Hepatocyte (in vitro differentiated cells): ENCODE data around the gene CTBP2. TPM values are rescaled to one million over a fixed set of nuclear protein-coding genes. Genes with fewer than 3 reads are reported as not detected.

Experiments
- DNase-seq: peaks from one replicate; pipeline ENCODE4 v3.0.0-alpha.2; 2016; ENCODE audit warnings: low spot score
- H2AFZ ChIP-seq: fragments of 200-600 bp; sonication (generic); 2 replicates; pipeline ENCODE4 v1.6.0; 2016; ENCODE audit warnings: antibody characterized with exemption, mild to moderate bottlenecking
- H3K27ac ChIP-seq: fragments of 200-600 bp; sonication (generic); 2 replicates; pipeline ENCODE4 v1.5.1; 2016; ENCODE audit warnings: mild to moderate bottlenecking
- H3K27me3 ChIP-seq: fragments of 200-600 bp; sonication (generic); 2 replicates; pipeline ENCODE4 v1.6.1; 2016
- H3K36me3 ChIP-seq: fragments of 200-600 bp; sonication (generic); replicated peaks from 2 replicates; pipeline ENCODE4 v1.5.1; 2016; ENCODE audit warnings: low read depth; ENCODE audit not compliant: insufficient read depth
- H3K4me1 ChIP-seq: fragments of 200-600 bp; sonication (generic); 2 replicates; pipeline ENCODE4 v1.5.1; 2016; ENCODE audit warnings: mild to moderate bottlenecking, moderate library complexity; ENCODE audit not compliant: insufficient read depth
- H3K4me2 ChIP-seq: fragments of 200-600 bp; sonication (generic); 2 replicates; pipeline ENCODE4 v1.6.0; 2016
- H3K4me3 ChIP-seq: fragments of 200-600 bp; sonication (generic); 2 replicates; pipeline ENCODE4 v1.5.1; 2016; ENCODE audit warnings: mild to moderate bottlenecking
- H3K79me2 ChIP-seq: fragments of 200-600 bp; sonication (generic); 2 replicates; pipeline ENCODE4 v1.6.0; 2017; ENCODE audit warnings: mild to moderate bottlenecking
- H3K9me2 ChIP-seq: fragments of 200-600 bp; sonication (generic); replicated peaks from 2 replicates; pipeline ENCODE4 v1.6.0; 2017; ENCODE audit warnings: mild to moderate bottlenecking; ENCODE audit not compliant: insufficient read depth
- H3K9me3 ChIP-seq: fragments of 200-600 bp; sonication (generic); 2 replicates; pipeline ENCODE4 v1.5.1; 2016; ENCODE audit warnings: low read depth, mild to moderate bottlenecking
- H4K20me1 ChIP-seq: fragments of 200-600 bp; sonication (generic); 2 replicates; pipeline ENCODE4 v1.6.0; 2016; ENCODE audit warnings: mild to moderate bottlenecking; ENCODE audit not compliant: insufficient read depth, poor library complexity, severe bottlenecking
- EZH2 ChIP-seq: fragments of 200-600 bp; sonication (generic); IDR thresholded peaks from 2 replicates; pipeline ENCODE4 v1.6.1; 2016; ENCODE audit warnings: antibody characterized with exemption, mild to moderate bottlenecking, borderline replicate concordance
- EZH2phosphoT487 ChIP-seq: fragments of 200-600 bp; sonication (generic); IDR thresholded peaks from one replicate; pipeline ENCODE4 v1.6.1; 2018; ENCODE audit warnings: antibody characterized with exemption, mild to moderate bottlenecking, low read depth, moderate library complexity; ENCODE audit not compliant: unreplicated experiment, severe bottlenecking
- WGBS: methylation state at CpG from one replicate; pipeline ENCODE4 v1.1.6; 2016; ENCODE audit warnings: low lambda C conversion rate; ENCODE audit errors: missing lambda C conversion rate; 5-methylcytosine and 5-hydroxymethylcytosine counted together
- polyA plus RNA-seq: library from polyadenylated mRNA; unstranded; fragments of >200 nt; fragmentation: Nextera tagmentation; extraction: Ambion mirVana; gene quantifications from 2 replicates; pipeline ENCODE4 v1.2.1, GENCODE V29; 2016
- total RNA-seq: library from RNA; depleted of rRNA; stranded (reverse); fragments of >200 nt; gene quantifications from 2 replicates; pipeline ENCODE4 v1.2.3, GENCODE V29; 2014
- TF ChIP-seq, protein P1 (sequence below): fragments of 200-600 bp; sonication (generic); IDR thresholded peaks from 2 replicates; pipeline ENCODE4 v1.5.1; 2016; ENCODE audit warnings: antibody characterized with exemption, mild to moderate bottlenecking; ENCODE audit not compliant: poor library complexity

The CTBP2 gene
- total and polyA plus RNA-seq, 2 experiments from 2014 or later, result 61.3 to 81.0 TPM

- TF ChIP-seq, protein P1, sequence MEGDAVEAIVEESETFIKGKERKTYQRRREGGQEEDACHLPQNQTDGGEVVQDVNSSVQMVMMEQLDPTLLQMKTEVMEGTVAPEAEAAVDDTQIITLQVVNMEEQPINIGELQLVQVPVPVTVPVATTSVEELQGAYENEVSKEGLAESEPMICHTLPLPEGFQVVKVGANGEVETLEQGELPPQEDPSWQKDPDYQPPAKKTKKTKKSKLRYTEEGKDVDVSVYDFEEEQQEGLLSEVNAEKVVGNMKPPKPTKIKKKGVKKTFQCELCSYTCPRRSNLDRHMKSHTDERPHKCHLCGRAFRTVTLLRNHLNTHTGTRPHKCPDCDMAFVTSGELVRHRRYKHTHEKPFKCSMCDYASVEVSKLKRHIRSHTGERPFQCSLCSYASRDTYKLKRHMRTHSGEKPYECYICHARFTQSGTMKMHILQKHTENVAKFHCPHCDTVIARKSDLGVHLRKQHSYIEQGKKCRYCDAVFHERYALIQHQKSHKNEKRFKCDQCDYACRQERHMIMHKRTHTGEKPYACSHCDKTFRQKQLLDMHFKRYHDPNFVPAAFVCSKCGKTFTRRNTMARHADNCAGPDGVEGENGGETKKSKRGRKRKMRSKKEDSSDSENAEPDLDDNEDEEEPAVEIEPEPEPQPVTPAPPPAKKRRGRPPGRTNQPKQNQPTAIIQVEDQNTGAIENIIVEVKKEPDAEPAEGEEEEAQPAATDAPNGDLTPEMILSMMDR, result peak; percentile 10
- TF ChIP-seq EZH2phosphoT487, result no peak
- no peak overlapping the region for H3K4me2 ChIP-seq
- H3K36me3 ChIP-seq, result no peaks in the 10 kb centered on the region
- no peaks in the 10 kb centered on the region for H3K9me3 ChIP-seq
- no peaks in the 10 kb centered on the region for H3K27me3 ChIP-seq
- H3K27ac ChIP-seq, result peak overlapping the region; percentile 72
- no peak overlapping the region for H3K4me3 ChIP-seq
- no peaks in the 10 kb centered on the region for H3K4me1 ChIP-seq
- no peak for DNase-seq
- 74% methylated on average over 35 of the region's 35 CpGs for WGBS
- peaks cover 20% of the 10 kb centered on the region for H4K20me1 ChIP-seq
- no peak overlapping the region for H2AFZ ChIP-seq
- peaks cover 30% of the 10 kb centered on the region for H3K79me2 ChIP-seq
- H3K9me2 ChIP-seq, result no peaks in the 10 kb centered on the region
These were observed 159.7 kb downstream of the CTBP2 start for GRCh38 chr10:125000366-125001312.

DNA sequence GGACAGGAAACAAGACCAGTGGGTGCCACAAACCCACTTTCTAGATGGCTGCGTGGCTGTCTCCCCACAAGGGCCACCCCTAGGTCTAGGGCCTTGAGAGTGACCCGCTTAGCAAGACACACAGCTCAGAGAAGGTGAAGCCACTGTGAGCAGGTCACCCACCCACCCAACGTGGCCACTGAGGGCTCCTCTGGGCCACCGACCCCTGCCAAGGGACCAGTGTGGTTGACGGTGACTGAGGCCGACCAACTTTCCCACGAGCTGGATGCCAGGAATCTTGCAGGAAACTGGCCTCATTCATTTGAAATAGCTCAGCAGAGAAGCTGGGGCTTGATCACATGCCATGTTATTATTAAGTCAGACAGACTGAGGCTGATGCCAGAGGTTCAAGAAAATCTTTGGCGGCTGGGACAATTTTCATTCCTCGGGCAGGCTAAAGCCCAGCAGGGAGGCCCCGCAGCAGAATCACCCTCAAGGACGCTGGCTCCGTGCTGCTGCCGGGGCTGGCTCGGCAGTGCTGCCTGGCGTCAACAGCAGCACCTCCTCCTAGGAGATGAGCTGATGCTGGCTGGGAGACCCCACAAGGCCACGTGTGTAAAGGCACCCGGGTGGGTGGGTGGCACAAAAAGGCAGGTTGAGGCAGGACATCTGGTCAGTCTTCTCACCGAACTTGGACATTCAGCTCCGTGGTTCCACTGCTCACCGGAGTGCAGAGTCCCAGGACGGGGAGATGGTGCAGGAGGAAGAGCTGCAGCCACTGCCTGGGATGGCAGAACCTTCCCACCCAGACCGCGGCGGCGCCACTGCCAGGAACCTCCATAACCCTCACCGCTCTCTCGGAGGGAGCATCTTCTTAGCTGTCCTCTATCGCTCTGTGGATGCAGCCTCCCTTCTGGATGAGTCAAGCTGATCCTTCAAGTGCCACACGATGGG is 160.7 kb downstream of the CTBP2 start:
- no peak for DNase-seq
- H3K27me3 ChIP-seq, result no peaks in the 10 kb centered on the region
- H3K9me2 ChIP-seq, result no peaks in the 10 kb centered on the region
- no peaks in the 10 kb centered on the region for H3K36me3 ChIP-seq
- H3K27ac ChIP-seq, result peak overlapping the region; percentile 23
- WGBS, result 87% methylated on average over 29 of the region's 29 CpGs
- H4K20me1 ChIP-seq, result peaks cover 17% of the 10 kb centered on the region
- peaks cover 20% of the 10 kb centered on the region for H3K79me2 ChIP-seq
- H3K4me1 ChIP-seq, result no peaks in the 10 kb centered on the region
- H3K9me3 ChIP-seq, result no peaks in the 10 kb centered on the region
- TF ChIP-seq EZH2phosphoT487, result no peak
- TF ChIP-seq, protein P1, result no peak
- no peak for TF ChIP-seq EZH2
- H3K4me3 ChIP-seq, result no peak overlapping the region
- H3K4me2 ChIP-seq, result no peak overlapping the region
- H2AFZ ChIP-seq, result no peak overlapping the region

- no peaks in the 10 kb centered on the region for H3K4me1 ChIP-seq
- no peaks in the 10 kb centered on the region for H3K9me3 ChIP-seq
- H3K27ac ChIP-seq, result no peak overlapping the region
- no peak for TF ChIP-seq EZH2
- TF ChIP-seq, protein P1, result no peak
- no peak overlapping the region for H2AFZ ChIP-seq
- peaks cover 13% of the 10 kb centered on the region for H3K79me2 ChIP-seq
- H3K4me3 ChIP-seq, result no peak overlapping the region
- H4K20me1 ChIP-seq, result peaks cover 12% of the 10 kb centered on the region
- no peaks in the 10 kb centered on the region for H3K27me3 ChIP-seq
- H3K36me3 ChIP-seq, result no peaks in the 10 kb centered on the region
- no peaks in the 10 kb centered on the region for H3K9me2 ChIP-seq
- no peak overlapping the region for H3K4me2 ChIP-seq
- no peak for DNase-seq
- WGBS, result 94% methylated on average over 16 of the region's 16 CpGs
These were observed 161.6 kb downstream of the CTBP2 start for GRCh38 chr10:124998624-124999291.
